GM23338 (cell line): ENCODE data around the gene DTNBP1. TPM values are rescaled to one million over a fixed set of nuclear protein-coding genes. Genes with fewer than 3 reads are reported as not detected.

Experiments
- ATAC-seq: fragments of 200-7000 bp; cut with Tn5 transposase; 3 replicates; pipeline ENCODE4 v1.9.1; 2020
- DNase-seq: peaks from one replicate; pipeline ENCODE4 v3.0.0-alpha.2; 2015; ENCODE audit warnings: low spot score
- H2AFZ ChIP-seq: fragments of 200-600 bp; sonication (generic); 2 replicates; pipeline ENCODE4 v1.8.0; 2016; ENCODE audit warnings: antibody characterized with exemption, mild to moderate bottlenecking, moderate library complexity
- H3F3A ChIP-seq: fragments of 200-600 bp; sonication (generic); replicated peaks from 2 replicates; pipeline ENCODE4 v1.8.0; 2017; ENCODE audit warnings: antibody characterized with exemption, mixed run types, low read depth
- H3K27ac ChIP-seq: fragments of 200-600 bp; sonication (generic); 2 replicates; pipeline ENCODE4 v1.6.1; 2016; ENCODE audit warnings: low read depth
- H3K27me3 ChIP-seq: fragments of 200-600 bp; sonication (generic); 2 replicates; pipeline ENCODE4 v1.8.0; 2016; ENCODE audit warnings: mild to moderate bottlenecking, mixed run types, moderate library complexity; ENCODE audit not compliant: insufficient read depth
- H3K36me3 ChIP-seq: fragments of 200-600 bp; sonication (generic); 2 replicates; pipeline ENCODE4 v1.8.0; 2016; ENCODE audit warnings: mild to moderate bottlenecking; ENCODE audit not compliant: insufficient read depth
- H3K4me1 ChIP-seq: fragments of 200-600 bp; sonication (generic); 2 replicates; pipeline ENCODE4 v1.8.0; 2016; ENCODE audit warnings: mild to moderate bottlenecking, moderate library complexity; ENCODE audit not compliant: insufficient read depth
- H3K4me2 ChIP-seq: fragments of 200-600 bp; sonication (generic); 2 replicates; pipeline ENCODE4 v1.7.1; 2017; ENCODE audit warnings: mixed run types
- H3K4me3 ChIP-seq: fragments of 200-600 bp; sonication (generic); 2 replicates; pipeline ENCODE4 v1.6.1; 2016; ENCODE audit warnings: mixed run types
- H3K79me2 ChIP-seq: fragments of 200-600 bp; sonication (generic); replicated peaks from 2 replicates; pipeline ENCODE4 v1.8.0; 2017; ENCODE audit warnings: mild to moderate bottlenecking; ENCODE audit not compliant: insufficient read depth
- H3K9me2 ChIP-seq: fragments of 200-600 bp; sonication (generic); 2 replicates; pipeline ENCODE4 v1.8.0; 2017; ENCODE audit not compliant: insufficient read depth
- H4K20me1 ChIP-seq: fragments of 200-600 bp; sonication (generic); replicated peaks from 2 replicates; pipeline ENCODE4 v1.8.0; 2017; ENCODE audit warnings: mild to moderate bottlenecking; ENCODE audit not compliant: insufficient read depth
- H3K27ac Mint-ChIP-seq: 2 replicates; pipeline ENCODE4 v1.8.0; 2020; ENCODE audit warnings: inconsistent platforms, mild to moderate bottlenecking, moderate library complexity, mixed read lengths
- H3K27me3 Mint-ChIP-seq: 3 replicates; pipeline ENCODE4 v1.8.0; 2022; ENCODE audit warnings: low read depth, mild to moderate bottlenecking, moderate library complexity, mixed read lengths, inconsistent platforms; ENCODE audit not compliant: insufficient read depth, poor library complexity
- H3K36me3 Mint-ChIP-seq: 3 replicates; pipeline ENCODE4 v1.8.0; 2021; ENCODE audit warnings: low read depth, mild to moderate bottlenecking, inconsistent platforms, moderate library complexity, mixed read lengths
- H3K4me1 Mint-ChIP-seq: 3 replicates; pipeline ENCODE4 v1.8.0; 2020; ENCODE audit warnings: mild to moderate bottlenecking, inconsistent platforms, mixed read lengths
- H3K4me3 Mint-ChIP-seq: 3 replicates; pipeline ENCODE4 v1.8.0; 2021; ENCODE audit warnings: moderate library complexity, mild to moderate bottlenecking, inconsistent platforms, mixed read lengths
- H3K9me3 Mint-ChIP-seq: 3 replicates; pipeline ENCODE4 v1.8.0; 2020; ENCODE audit warnings: moderate library complexity, mild to moderate bottlenecking, inconsistent platforms, mixed read lengths
- EZH2 ChIP-seq: fragments of 200-600 bp; sonication (generic); IDR thresholded peaks from one replicate; pipeline ENCODE4 v1.8.0; 2017; ENCODE audit warnings: antibody characterized with exemption, mild to moderate bottlenecking, low read depth; ENCODE audit not compliant: unreplicated experiment
- JUNB ChIP-seq: IDR thresholded peaks from one replicate; pipeline ENCODE4 v1.6.1; 2016; ENCODE audit warnings: antibody characterized with exemption; ENCODE audit not compliant: unreplicated experiment
- NANOG ChIP-seq: IDR thresholded peaks from 2 replicates; pipeline ENCODE4 v1.6.1; 2016; ENCODE audit warnings: antibody characterized with exemption, borderline replicate concordance
- STAT1 ChIP-seq: IDR thresholded peaks from one replicate; pipeline ENCODE4 v1.6.1; 2016; ENCODE audit warnings: antibody characterized with exemption; ENCODE audit not compliant: unreplicated experiment
- ZNF331 ChIP-seq: fragments of 250-450 bp; sonication (Bioruptor Pico); IDR thresholded peaks from 2 replicates; pipeline ENCODE4 v1.5.0; 2020; ENCODE audit warnings: low read depth, mild to moderate bottlenecking, moderate library complexity
- polyA plus RNA-seq: library from polyadenylated mRNA; unstranded; fragments of >200 nt; fragmentation: Nextera tagmentation; extraction: Ambion mirVana; gene quantifications from 2 replicates; pipeline ENCODE4 v1.2.1, GENCODE V29; 2016
- total RNA-seq: library from RNA; depleted of rRNA; stranded (reverse); fragments of >200 nt; shearing (Covaris generic); gene quantifications from 2 replicates; pipeline ENCODE4 v1.2.3, GENCODE V29; 2014
- TF ChIP-seq, protein P1 (sequence below): fragments of 250-450 bp; sonication (Bioruptor Pico); IDR thresholded peaks from 2 replicates; pipeline ENCODE4 v1.5.0; 2020; ENCODE audit warnings: mild to moderate bottlenecking, moderate library complexity
- TF ChIP-seq, protein P2 (sequence below), 2 experiments: fragments of 200-600 bp in 1 of 2; sonication (generic) in 1 of 2; conservative IDR thresholded peaks; 2 replicates each; pipeline versions ENCODE4 v1.5.1 to v1.6.1; 2016 to 2017; ENCODE audit warnings: antibody characterized with exemption in 2 of 2, low read depth in 2 of 2, mild to moderate bottlenecking in 2 of 2, moderate library complexity in 1 of 2
- TF ChIP-seq, protein P3 (sequence below): IDR thresholded peaks from 2 replicates; pipeline ENCODE4 v1.6.1; 2016; ENCODE audit warnings: antibody characterized with exemption
- TF ChIP-seq, protein P4 (sequence below): IDR thresholded peaks from one replicate; pipeline ENCODE4 v1.6.1; 2018; ENCODE audit warnings: antibody characterized with exemption; ENCODE audit not compliant: unreplicated experiment

Gene DTNBP1
- total and polyA plus RNA-seq, 2 experiments from 2014 or later, result 12.1 to 20.1 TPM

DNA sequence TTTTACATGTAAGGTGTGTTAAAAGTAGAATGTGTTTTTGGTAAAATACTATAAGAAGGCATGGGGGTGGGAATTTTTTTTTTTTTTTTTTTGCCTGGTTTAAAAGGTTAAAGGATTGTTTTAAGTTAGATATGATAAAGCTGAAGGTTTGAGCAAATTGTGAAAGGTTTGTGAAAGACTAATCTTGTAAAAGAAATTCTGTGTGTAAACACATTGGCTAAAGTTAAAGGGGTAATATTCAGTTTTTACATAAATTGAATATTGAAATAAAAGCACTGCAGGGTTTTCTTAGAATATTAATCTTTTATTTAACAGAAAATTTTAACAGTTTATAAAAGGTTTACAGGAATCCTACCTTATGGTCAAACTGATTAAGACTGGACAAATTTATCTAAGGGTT, 105.7 kb downstream of the DTNBP1 start:
- Histone ChIP-seq H3F3A (no peaks in the 10 kb centered on the region), H3K4me3 (no peak overlapping the region), H3K4me1 (peaks cover 35% of the 10 kb centered on the region), H3K4me2 (no peak overlapping the region), H3K27ac (no peak overlapping the region), H3K9me2 (peaks cover 3% of the 10 kb centered on the region; the same call in 1 of the 2 replicates), H3K27me3 (no peaks in the 10 kb centered on the region), H3K36me3 (no peaks in the 10 kb centered on the region), H2AFZ (no peak overlapping the region), H4K20me1 (no peaks in the 10 kb centered on the region), H3K79me2 (no peaks in the 10 kb centered on the region)
- Mint-ChIP-seq H3K4me1 (peaks cover 30% of the 10 kb centered on the region), H3K27me3 (peaks cover 2% of the 10 kb centered on the region), H3K9me3 (no peaks in the 10 kb centered on the region; the same call in 2 of the 3 replicates), H3K27ac (no peak overlapping the region), H3K4me3 (no peak overlapping the region), H3K36me3 (no peaks in the 10 kb centered on the region)
- TF ChIP-seq JUNB, result no peak
- TF ChIP-seq, protein P1, sequence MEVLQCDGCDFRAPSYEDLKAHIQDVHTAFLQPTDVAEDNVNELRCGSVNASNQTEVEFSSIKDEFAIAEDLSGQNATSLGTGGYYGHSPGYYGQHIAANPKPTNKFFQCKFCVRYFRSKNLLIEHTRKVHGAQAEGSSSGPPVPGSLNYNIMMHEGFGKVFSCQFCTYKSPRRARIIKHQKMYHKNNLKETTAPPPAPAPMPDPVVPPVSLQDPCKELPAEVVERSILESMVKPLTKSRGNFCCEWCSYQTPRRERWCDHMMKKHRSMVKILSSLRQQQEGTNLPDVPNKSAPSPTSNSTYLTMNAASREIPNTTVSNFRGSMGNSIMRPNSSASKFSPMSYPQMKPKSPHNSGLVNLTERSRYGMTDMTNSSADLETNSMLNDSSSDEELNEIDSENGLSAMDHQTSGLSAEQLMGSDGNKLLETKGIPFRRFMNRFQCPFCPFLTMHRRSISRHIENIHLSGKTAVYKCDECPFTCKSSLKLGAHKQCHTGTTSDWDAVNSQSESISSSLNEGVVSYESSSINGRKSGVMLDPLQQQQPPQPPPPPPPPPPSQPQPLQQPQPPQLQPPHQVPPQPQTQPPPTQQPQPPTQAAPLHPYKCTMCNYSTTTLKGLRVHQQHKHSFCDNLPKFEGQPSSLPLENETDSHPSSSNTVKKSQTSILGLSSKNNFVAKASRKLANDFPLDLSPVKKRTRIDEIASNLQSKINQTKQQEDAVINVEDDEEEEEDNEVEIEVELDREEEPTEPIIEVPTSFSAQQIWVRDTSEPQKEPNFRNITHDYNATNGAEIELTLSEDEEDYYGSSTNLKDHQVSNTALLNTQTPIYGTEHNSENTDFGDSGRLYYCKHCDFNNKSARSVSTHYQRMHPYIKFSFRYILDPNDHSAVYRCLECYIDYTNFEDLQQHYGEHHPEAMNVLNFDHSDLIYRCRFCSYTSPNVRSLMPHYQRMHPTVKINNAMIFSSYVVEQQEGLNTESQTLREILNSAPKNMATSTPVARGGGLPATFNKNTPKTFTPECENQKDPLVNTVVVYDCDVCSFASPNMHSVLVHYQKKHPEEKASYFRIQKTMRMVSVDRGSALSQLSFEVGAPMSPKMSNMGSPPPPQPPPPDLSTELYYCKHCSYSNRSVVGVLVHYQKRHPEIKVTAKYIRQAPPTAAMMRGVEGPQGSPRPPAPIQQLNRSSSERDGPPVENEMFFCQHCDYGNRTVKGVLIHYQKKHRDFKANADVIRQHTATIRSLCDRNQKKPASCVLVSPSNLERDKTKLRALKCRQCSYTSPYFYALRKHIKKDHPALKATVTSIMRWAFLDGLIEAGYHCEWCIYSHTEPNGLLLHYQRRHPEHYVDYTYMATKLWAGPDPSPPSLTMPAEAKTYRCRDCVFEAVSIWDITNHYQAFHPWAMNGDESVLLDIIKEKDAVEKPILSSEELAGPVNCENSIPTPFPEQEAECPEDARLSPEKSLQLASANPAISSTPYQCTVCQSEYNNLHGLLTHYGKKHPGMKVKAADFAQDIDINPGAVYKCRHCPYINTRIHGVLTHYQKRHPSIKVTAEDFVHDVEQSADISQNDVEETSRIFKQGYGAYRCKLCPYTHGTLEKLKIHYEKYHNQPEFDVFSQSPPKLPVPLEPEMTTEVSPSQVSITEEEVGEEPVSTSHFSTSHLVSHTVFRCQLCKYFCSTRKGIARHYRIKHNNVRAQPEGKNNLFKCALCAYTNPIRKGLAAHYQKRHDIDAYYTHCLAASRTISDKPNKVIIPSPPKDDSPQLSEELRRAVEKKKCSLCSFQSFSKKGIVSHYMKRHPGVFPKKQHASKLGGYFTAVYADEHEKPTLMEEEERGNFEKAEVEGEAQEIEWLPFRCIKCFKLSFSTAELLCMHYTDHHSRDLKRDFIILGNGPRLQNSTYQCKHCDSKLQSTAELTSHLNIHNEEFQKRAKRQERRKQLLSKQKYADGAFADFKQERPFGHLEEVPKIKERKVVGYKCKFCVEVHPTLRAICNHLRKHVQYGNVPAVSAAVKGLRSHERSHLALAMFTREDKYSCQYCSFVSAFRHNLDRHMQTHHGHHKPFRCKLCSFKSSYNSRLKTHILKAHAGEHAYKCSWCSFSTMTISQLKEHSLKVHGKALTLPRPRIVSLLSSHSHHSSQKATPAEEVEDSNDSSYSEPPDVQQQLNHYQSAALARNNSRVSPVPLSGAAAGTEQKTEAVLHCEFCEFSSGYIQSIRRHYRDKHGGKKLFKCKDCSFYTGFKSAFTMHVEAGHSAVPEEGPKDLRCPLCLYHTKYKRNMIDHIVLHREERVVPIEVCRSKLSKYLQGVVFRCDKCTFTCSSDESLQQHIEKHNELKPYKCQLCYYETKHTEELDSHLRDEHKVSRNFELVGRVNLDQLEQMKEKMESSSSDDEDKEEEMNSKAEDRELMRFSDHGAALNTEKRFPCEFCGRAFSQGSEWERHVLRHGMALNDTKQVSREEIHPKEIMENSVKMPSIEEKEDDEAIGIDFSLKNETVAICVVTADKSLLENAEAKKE (CRISPR knock-in tag), result no peak
- TF ChIP-seq, protein P2, sequence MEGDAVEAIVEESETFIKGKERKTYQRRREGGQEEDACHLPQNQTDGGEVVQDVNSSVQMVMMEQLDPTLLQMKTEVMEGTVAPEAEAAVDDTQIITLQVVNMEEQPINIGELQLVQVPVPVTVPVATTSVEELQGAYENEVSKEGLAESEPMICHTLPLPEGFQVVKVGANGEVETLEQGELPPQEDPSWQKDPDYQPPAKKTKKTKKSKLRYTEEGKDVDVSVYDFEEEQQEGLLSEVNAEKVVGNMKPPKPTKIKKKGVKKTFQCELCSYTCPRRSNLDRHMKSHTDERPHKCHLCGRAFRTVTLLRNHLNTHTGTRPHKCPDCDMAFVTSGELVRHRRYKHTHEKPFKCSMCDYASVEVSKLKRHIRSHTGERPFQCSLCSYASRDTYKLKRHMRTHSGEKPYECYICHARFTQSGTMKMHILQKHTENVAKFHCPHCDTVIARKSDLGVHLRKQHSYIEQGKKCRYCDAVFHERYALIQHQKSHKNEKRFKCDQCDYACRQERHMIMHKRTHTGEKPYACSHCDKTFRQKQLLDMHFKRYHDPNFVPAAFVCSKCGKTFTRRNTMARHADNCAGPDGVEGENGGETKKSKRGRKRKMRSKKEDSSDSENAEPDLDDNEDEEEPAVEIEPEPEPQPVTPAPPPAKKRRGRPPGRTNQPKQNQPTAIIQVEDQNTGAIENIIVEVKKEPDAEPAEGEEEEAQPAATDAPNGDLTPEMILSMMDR (conservative IDR thresholded peaks at IDR 0.05; ENCODE audit: low read depth in 2 of 2), result no peak
- no peak for TF ChIP-seq EZH2
- TF ChIP-seq NANOG, result no peak
- TF ChIP-seq, protein P3, sequence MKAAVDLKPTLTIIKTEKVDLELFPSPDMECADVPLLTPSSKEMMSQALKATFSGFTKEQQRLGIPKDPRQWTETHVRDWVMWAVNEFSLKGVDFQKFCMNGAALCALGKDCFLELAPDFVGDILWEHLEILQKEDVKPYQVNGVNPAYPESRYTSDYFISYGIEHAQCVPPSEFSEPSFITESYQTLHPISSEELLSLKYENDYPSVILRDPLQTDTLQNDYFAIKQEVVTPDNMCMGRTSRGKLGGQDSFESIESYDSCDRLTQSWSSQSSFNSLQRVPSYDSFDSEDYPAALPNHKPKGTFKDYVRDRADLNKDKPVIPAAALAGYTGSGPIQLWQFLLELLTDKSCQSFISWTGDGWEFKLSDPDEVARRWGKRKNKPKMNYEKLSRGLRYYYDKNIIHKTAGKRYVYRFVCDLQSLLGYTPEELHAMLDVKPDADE, result no peak
- no peak for TF ChIP-seq ZNF331 (CRISPR knock-in tag)
- no peak for TF ChIP-seq STAT1
- TF ChIP-seq, protein P4, sequence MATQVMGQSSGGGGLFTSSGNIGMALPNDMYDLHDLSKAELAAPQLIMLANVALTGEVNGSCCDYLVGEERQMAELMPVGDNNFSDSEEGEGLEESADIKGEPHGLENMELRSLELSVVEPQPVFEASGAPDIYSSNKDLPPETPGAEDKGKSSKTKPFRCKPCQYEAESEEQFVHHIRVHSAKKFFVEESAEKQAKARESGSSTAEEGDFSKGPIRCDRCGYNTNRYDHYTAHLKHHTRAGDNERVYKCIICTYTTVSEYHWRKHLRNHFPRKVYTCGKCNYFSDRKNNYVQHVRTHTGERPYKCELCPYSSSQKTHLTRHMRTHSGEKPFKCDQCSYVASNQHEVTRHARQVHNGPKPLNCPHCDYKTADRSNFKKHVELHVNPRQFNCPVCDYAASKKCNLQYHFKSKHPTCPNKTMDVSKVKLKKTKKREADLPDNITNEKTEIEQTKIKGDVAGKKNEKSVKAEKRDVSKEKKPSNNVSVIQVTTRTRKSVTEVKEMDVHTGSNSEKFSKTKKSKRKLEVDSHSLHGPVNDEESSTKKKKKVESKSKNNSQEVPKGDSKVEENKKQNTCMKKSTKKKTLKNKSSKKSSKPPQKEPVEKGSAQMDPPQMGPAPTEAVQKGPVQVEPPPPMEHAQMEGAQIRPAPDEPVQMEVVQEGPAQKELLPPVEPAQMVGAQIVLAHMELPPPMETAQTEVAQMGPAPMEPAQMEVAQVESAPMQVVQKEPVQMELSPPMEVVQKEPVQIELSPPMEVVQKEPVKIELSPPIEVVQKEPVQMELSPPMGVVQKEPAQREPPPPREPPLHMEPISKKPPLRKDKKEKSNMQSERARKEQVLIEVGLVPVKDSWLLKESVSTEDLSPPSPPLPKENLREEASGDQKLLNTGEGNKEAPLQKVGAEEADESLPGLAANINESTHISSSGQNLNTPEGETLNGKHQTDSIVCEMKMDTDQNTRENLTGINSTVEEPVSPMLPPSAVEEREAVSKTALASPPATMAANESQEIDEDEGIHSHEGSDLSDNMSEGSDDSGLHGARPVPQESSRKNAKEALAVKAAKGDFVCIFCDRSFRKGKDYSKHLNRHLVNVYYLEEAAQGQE, result no peak
- ATAC-seq (no peak), DNase-seq (no peak)
